VCaP (cell line): Measurements from ENCODE around the gene PELI3.
A peak's percentile ranks its signal among the peaks of the same experiment; 100 is the strongest.
"Not testable (repeated sequence)": the region's sequence is repeated elsewhere in the genome, so short reads cannot be mapped to it uniquely, and the experiment has no call there.

Experiments used
- H3K27ac ChIP-seq: fragments of 450-650 bp; 2 replicates; pipeline ENCODE4 v1.5.1; 2017
- CTCF ChIP-seq: fragments of 450-650 bp; conservative IDR thresholded peaks from 2 replicates; pipeline ENCODE4 v1.5.1; 2017; ENCODE audit warnings: mild to moderate bottlenecking, moderate library complexity

PELI3 gene

DNA sequence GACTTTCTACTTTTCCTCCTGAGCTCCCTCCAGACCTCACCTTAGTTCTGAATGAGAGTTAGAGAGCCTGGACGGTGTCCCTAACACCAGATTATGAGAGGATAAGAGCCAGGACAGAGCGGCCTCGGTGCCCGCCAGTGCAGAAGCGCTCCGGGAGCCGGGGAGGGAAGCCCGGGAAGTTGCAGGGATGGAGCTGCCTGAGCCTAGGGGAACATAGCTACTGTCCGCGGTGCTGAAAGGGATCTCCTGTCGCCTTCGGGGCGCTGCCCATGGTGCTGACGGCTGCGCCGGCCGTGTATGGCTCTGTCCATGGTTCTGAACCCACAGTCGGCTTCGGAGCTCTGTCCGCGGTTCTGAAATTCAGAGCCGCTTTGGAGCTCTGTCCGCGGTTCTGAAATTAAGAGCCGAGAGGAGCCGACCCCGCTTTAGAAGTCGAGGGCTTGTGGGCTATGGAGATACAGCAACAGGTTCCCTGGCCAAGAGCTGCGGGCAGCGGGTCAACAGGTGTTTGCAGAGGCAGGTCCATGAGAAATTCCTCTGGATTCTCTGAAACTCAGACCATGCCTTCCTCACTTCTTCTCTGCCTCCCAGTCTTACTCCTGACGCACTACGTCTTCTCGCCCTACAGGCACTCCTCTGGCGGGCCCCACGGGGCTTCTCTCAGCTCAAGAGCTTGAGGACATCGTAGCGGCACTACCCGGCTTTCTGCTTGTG, 45.1 kb upstream of the PELI3 start:
- peak overlapping the region; percentile 23; the same call in 1 of the 2 replicates for H3K27ac ChIP-seq
- TF ChIP-seq CTCF, result no peak

GRCh38 chr11:66426314-66426713, 40.4 kb upstream of the PELI3 start:
- no peak overlapping the region for H3K27ac ChIP-seq
- no peak for TF ChIP-seq CTCF

DNA sequence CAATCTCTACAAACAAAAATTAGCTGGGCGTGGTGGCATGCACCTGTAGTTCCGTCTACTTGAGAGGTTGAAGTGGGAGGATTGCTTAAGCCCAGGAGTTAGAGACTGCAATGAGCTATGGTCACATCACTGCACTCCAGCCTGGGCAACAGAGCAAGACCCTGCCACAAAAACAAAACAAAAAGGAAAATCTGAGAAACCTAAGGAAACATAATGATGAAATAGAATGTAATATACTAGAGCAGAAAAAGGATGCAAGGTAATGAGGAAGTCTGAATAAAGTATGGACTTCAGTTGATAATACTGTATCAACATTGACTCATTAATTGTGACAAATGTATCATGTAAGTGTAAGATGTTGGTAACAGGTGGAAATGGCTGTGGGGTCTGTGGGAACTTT, 37.8 kb upstream of the PELI3 start:
- TF ChIP-seq CTCF, result no peak
- no peak overlapping the region for H3K27ac ChIP-seq

GRCh38 chr11:66429983-66430602, 36.6 kb upstream of the PELI3 start:
- TF ChIP-seq CTCF, result peak; percentile 100
- H3K27ac ChIP-seq, result no peak overlapping the region

GRCh38 chr11:66431287-66431686, 35.4 kb upstream of the PELI3 start:
- not testable (repeated sequence) for H3K27ac ChIP-seq

- not testable (repeated sequence) for H3K27ac ChIP-seq
Measured at GRCh38 chr11:66431871-66432329, 34.8 kb upstream of the PELI3 start.

DNA sequence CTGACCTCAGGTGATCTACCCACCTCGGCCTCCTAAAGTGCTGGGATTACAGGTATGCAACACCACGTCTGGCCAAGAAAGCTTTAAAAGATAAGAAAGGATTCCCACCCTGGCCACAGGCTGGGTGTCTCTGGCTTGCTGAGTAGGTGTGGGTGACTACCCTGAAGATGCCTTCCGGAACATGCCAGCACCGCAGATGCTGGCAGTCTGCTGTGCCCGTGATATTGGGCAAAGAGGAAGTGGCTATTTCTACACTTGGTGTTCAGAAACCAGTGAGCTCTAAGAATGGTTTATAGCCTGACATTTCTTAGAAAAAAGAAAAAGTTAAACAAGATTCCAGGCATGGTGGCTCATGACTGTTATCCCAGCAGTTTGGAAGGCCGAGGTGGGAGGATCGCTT, 34.1 kb upstream of the PELI3 start:
- TF ChIP-seq CTCF, result no peak
- no peak overlapping the region for H3K27ac ChIP-seq

- no peak for TF ChIP-seq CTCF
- peak overlapping the region; percentile 94 for H3K27ac ChIP-seq
Measured at GRCh38 chr11:66437979-66438503, 28.7 kb upstream of the PELI3 start.
